Type B pancreatic cell (in vitro differentiated cells): ENCODE results near the gene KPTN. TPM values are rescaled to one million over a fixed set of nuclear protein-coding genes. Genes with fewer than 3 reads are reported as not detected.
"Not testable (repeated sequence)": the region's sequence is repeated elsewhere in the genome, so short reads cannot be mapped to it uniquely, and the experiment has no call there.

Experiments used
- DNase-seq: peaks from one replicate; pipeline ENCODE4 v3.0.0; 2021; ENCODE audit warnings: mixed read lengths; ENCODE audit not compliant: unreplicated experiment; ENCODE audit errors: extremely low spot score
- H3K27ac Mint-ChIP-seq: 2 replicates; pipeline ENCODE4 v1.8.0; 2021; ENCODE audit warnings: mild to moderate bottlenecking, mixed read lengths
- H3K27me3 Mint-ChIP-seq: 2 replicates; pipeline ENCODE4 v1.8.0; 2021; ENCODE audit warnings: mixed read lengths
- H3K36me3 Mint-ChIP-seq: 2 replicates; pipeline ENCODE4 v1.8.0; 2021; ENCODE audit warnings: mixed read lengths
- H3K4me1 Mint-ChIP-seq: one replicate; pipeline ENCODE4 v1.8.0; 2021; ENCODE audit warnings: mixed read lengths; ENCODE audit not compliant: unreplicated experiment
- H3K4me3 Mint-ChIP-seq: 2 replicates; pipeline ENCODE4 v1.8.0; 2021; ENCODE audit warnings: mild to moderate bottlenecking, mixed read lengths
- H3K9me3 Mint-ChIP-seq: 2 replicates; pipeline ENCODE4 v1.8.0; 2021; ENCODE audit warnings: mixed read lengths
- CTCF ChIP-seq: fragments of 200-600 bp; sonication (generic); conservative IDR thresholded peaks from 2 replicates; pipeline ENCODE4 v1.5.0; 2021; ENCODE audit warnings: antibody characterized with exemption, mild to moderate bottlenecking
- total RNA-seq: library from RNA; stranded (reverse); gene quantifications from 2 replicates; pipeline ENCODE4 v1.2.1, GENCODE V29; 2021; ENCODE audit warnings: low replicate concordance

Gene KPTN
- total RNA-seq, 1 donor from 2014 or later = 21.2 TPM

- Mint-ChIP-seq H3K4me1 (peaks cover 6% of the 10 kb centered on the region), H3K4me3 (no peak overlapping the region), H3K27me3 (no peaks in the 10 kb centered on the region), H3K9me3 (no peaks in the 10 kb centered on the region), H3K27ac (no peak overlapping the region), H3K36me3 (no peaks in the 10 kb centered on the region)
- DNase-seq = no peak
- TF ChIP-seq CTCF = no peak
Observed at GRCh38 chr19:47489072-47489914, 5.3 kb upstream of the KPTN start.

- Mint-ChIP-seq H3K9me3 (no peaks in the 10 kb centered on the region), H3K27ac (no peak overlapping the region), H3K27me3 (peaks cover 4% of the 10 kb centered on the region), H3K36me3 (no peaks in the 10 kb centered on the region), H3K4me1 (peaks cover 13% of the 10 kb centered on the region), H3K4me3 (no peak overlapping the region)
- DNase-seq = no peak
- no peak for TF ChIP-seq CTCF
Observed at GRCh38 chr19:47487551-47488515, 3.8 kb upstream of the KPTN start.

- no peak overlapping the region for H3K27ac Mint-ChIP-seq
- no peaks in the 10 kb centered on the region for H3K9me3 Mint-ChIP-seq
- no peak overlapping the region for H3K4me3 Mint-ChIP-seq
- no peaks in the 10 kb centered on the region for H3K36me3 Mint-ChIP-seq
- H3K27me3 Mint-ChIP-seq = peaks cover 5% of the 10 kb centered on the region
- H3K4me1 Mint-ChIP-seq = peaks cover 13% of the 10 kb centered on the region
- DNase-seq = no peak
- TF ChIP-seq CTCF = no peak
Observed at GRCh38 chr19:47486900-47487299, 2.9 kb upstream of the KPTN start.

- H3K4me1 Mint-ChIP-seq = peaks cover 13% of the 10 kb centered on the region
- peaks cover 11% of the 10 kb centered on the region for H3K27me3 Mint-ChIP-seq
- not testable (repeated sequence) for H3K36me3 Mint-ChIP-seq, DNase-seq, H3K27ac Mint-ChIP-seq, H3K4me3 Mint-ChIP-seq, H3K9me3 Mint-ChIP-seq
Observed at GRCh38 chr19:47486220-47486619, 2.2 kb upstream of the KPTN start.

GRCh38 chr19:47485210-47485609 is 1.2 kb upstream of the KPTN start:
- peak overlapping the region; percentile 97 for H3K27ac Mint-ChIP-seq
- no peak for TF ChIP-seq CTCF
- no peak for DNase-seq

More at GRCh38 chr19:47485210-47485609, 1.2 kb upstream of the KPTN start:
- no peaks in the 10 kb centered on the region for H3K36me3 Mint-ChIP-seq
- H3K4me3 Mint-ChIP-seq = peak overlapping the region; percentile 97
- H3K27me3 Mint-ChIP-seq = peaks cover 20% of the 10 kb centered on the region
- peaks cover 13% of the 10 kb centered on the region for H3K4me1 Mint-ChIP-seq
- no peaks in the 10 kb centered on the region for H3K9me3 Mint-ChIP-seq
